ENCODE data around the gene ADAMTSL4.
A peak's percentile ranks its signal among the peaks of the same experiment; 100 is the strongest.
"Not testable (repeated sequence)": the region's sequence is repeated elsewhere in the genome, so short reads cannot be mapped to it uniquely, and the experiment has no call there.

Gene ADAMTSL4

GRCh38 chr1:150555971-150556865, 7.0 kb downstream of the ADAMTSL4 start:
- no peak for DNase-seq

- no peak for DNase-seq
Measured at GRCh38 chr1:150557065-150557600, 7.9 kb downstream of the ADAMTSL4 start.

- DNase-seq: no peak
Measured at GRCh38 chr1:150557813-150558212, 8.6 kb downstream of the ADAMTSL4 start.

GRCh38 chr1:150558303-150558704, 9.1 kb downstream of the ADAMTSL4 start:
- DNase-seq: no peak

- no peak for DNase-seq
Measured at GRCh38 chr1:150558761-150559655, 9.8 kb downstream of the ADAMTSL4 start.

- DNase-seq: no peak
Measured at GRCh38 chr1:150559656-150560010, 10.4 kb downstream of the ADAMTSL4 start.

GRCh38 chr1:150560011-150560438, 10.8 kb downstream of the ADAMTSL4 start:
- peak; percentile 99 for DNase-seq

- peak; percentile 100 for DNase-seq
Measured at GRCh38 chr1:150560576-150561253, 11.5 kb downstream of the ADAMTSL4 start.

- DNase-seq: peak; percentile 100
Measured at GRCh38 chr1:150561254-150561973, 12.2 kb downstream of the ADAMTSL4 start.

- peak; percentile 100 for DNase-seq
Measured at GRCh38 chr1:150561974-150562445, 12.8 kb downstream of the ADAMTSL4 start.

- no peak for DNase-seq
Measured at GRCh38 chr1:150562446-150563339, 13.5 kb downstream of the ADAMTSL4 start.

- peak; percentile 100 for DNase-seq
Measured at GRCh38 chr1:150563340-150564038, 14.3 kb downstream of the ADAMTSL4 start.

- no peak for DNase-seq
Measured at GRCh38 chr1:150564051-150564991, 15.1 kb downstream of the ADAMTSL4 start.

- not testable (repeated sequence) for DNase-seq
Measured at GRCh38 chr1:150565240-150565991, 16.2 kb downstream of the ADAMTSL4 start.

GRCh38 chr1:150566589-150567340, 17.6 kb downstream of the ADAMTSL4 start:
- DNase-seq: no peak

- DNase-seq: no peak
Measured at GRCh38 chr1:150567341-150567716, 18.1 kb downstream of the ADAMTSL4 start.
